Right cardiac atrium (tissue), 5 donors: ENCODE results near the gene NCKAP5. TPM values are rescaled to one million over a fixed set of nuclear protein-coding genes. Genes with fewer than 3 reads are reported as not detected.

Source experiments
- ATAC-seq, 2 donors: fragments of 200-7000 bp; cut with Tn5 transposase; one replicate each; pipeline versions ENCODE4 v1.8.0 to v1.9.1; 2020; ENCODE audit warnings: moderate library complexity in 2 of 2, mild to moderate bottlenecking in 1 of 2
- DNase-seq, 3 donors: peaks; one replicate each; pipeline ENCODE4 v3.0.0-alpha.2; 2020
- H3K27ac ChIP-seq: one replicate; pipeline ENCODE4 v1.5.1; 2013; ENCODE audit warnings: mild to moderate bottlenecking, low read length, control low read depth, moderate library complexity
- H3K27me3 ChIP-seq: one replicate; pipeline ENCODE4 v1.6.1; 2013; ENCODE audit not compliant: control insufficient read depth, insufficient read depth
- H3K4me1 ChIP-seq: one replicate; pipeline ENCODE4 v1.6.1; 2013; ENCODE audit warnings: low read length; ENCODE audit not compliant: control insufficient read depth, insufficient read depth
- H3K4me3 ChIP-seq: one replicate; pipeline ENCODE4 v1.5.1; 2013; ENCODE audit warnings: low read length, control low read depth
- H3K9me3 ChIP-seq: one replicate; pipeline ENCODE4 v1.6.1; 2013; ENCODE audit warnings: low read length; ENCODE audit not compliant: control insufficient read depth
- WGBS: extraction: QIAGEN DNeasy Blood & Tissue Kit; methylation state at CpG from one replicate; pipeline ENCODE4 v1.1.7; 2013; 5-methylcytosine and 5-hydroxymethylcytosine counted together
- intact Hi-C, 4 donors: fragments of 100-400 bp; cut with DNase I; formaldehyde crosslinking; loops; one replicate each; pipeline versions ENCODE4 v1.11.0 to v1.14.0; 2022 to 2023
- polyA plus RNA-seq: library from polyadenylated mRNA; stranded (reverse); fragments of 200-250 nt; gene quantifications from one replicate; pipeline ENCODE4 v1.2.3, GENCODE V29; 2013
- total RNA-seq, 4 donors: library from RNA; stranded (reverse); fragmentation: NEBNext Ultra II Directional; extraction: Animal tissue kit (Norgen Biotek cat#: 25700); gene quantifications; one replicate each; pipeline ENCODE4 v1.2.1, GENCODE V29; 2021
- donor health status: healthy with polysubstance abuse.
- donor health status: DM: no; HTN: yes; CAD: no.
- donor health status: DM: no; HTN: no; CAD: no.
- donor health status: DM: no; HTN: yes; CAD: no; lungs with severe emphysema.
- donor health status: DM: yes; HTN: yes; CAD: no.

Gene NCKAP5
- total and polyA plus RNA-seq, 5 donors: 3.8 to 11.1 (median 7.3) TPM

DNA sequence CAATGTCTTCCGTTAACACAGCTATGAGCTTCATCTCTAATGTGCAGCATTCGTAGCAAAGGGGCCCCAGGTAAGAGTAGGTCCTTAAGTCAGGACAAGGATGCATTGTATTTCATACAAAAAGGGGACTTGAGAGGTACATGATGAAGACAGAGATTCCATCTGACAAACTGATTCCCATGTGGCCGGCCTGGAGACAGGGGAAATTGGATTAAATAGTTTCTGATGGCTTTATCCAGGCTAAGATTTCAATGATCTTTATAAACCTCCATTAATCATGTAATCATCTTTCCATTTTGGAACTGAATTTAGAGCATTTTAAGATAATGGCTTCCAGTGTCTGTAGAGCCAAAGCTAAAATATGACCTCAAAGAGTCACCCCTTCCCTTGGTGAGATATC lies 111.3 kb downstream of the NCKAP5 start:
- DNase-seq: no peak
- intact Hi-C loops: no loop called here
- Histone ChIP-seq H3K4me1 (no peaks in the 10 kb centered on the region), H3K4me3 (no peak overlapping the region), H3K27ac (no peak overlapping the region), H3K27me3 (no peaks in the 10 kb centered on the region), H3K9me3 (no peaks in the 10 kb centered on the region)
- 72% methylated on average over 3 of the region's 3 CpGs for WGBS
- ATAC-seq: no peak

DNA sequence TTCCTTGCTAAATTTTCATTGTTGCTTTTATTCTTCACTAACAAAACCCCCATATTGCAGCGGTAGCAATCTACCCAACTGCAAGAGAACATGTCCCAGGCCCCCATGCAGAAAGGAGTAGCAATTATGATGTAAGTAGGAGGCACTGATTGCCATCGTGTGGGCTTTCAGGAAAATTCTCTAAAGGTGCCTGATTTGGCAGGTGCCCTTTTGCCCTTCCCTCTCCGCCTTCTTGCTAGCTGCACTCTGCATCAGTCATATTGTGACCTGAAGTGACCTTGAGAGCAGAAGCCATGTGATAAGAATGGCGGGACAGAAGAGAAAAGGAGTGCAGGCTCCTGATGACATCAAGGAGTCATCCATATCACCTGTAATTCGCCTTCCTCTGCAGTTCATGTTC lies 112.1 kb downstream of the NCKAP5 start:
- DNase-seq (no peak), ATAC-seq (no peak)
- WGBS: 66% methylated on average over 5 of the region's 5 CpGs
- H3K27ac ChIP-seq: no peak overlapping the region
- no peaks in the 10 kb centered on the region for H3K9me3 ChIP-seq
- no peaks in the 10 kb centered on the region for H3K27me3 ChIP-seq
- no peaks in the 10 kb centered on the region for H3K4me1 ChIP-seq
- intact Hi-C loops: no loop called here
- H3K4me3 ChIP-seq: no peak overlapping the region

DNA sequence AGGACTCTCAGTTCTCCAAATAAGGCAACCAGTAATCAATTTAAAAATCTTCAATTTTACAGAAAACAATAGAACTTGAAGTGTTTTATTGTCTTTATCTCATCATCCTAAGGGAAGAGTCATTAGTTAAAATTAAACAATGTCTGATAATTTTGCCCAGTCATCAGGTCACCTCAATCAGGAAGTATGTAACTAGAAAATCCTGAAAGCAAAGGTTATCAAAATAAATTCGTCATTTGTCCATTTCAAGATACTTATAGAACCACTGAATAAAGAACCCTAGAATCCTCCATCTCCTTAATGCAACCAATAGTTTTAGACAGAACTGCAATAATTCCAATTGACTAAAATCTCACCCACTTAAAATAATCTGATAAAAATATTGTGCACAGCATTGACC lies 115.2 kb downstream of the NCKAP5 start:
- Histone ChIP-seq H3K27ac (no peak overlapping the region), H3K9me3 (no peaks in the 10 kb centered on the region), H3K4me1 (no peaks in the 10 kb centered on the region), H3K27me3 (no peaks in the 10 kb centered on the region), H3K4me3 (no peak overlapping the region)
- whole genome bisulfite sequencing: 66% methylated on average over 1 of the region's 1 CpG
- ATAC-seq: no peak
- intact Hi-C loops: no loop called here
- DNase-seq: no peak

DNA sequence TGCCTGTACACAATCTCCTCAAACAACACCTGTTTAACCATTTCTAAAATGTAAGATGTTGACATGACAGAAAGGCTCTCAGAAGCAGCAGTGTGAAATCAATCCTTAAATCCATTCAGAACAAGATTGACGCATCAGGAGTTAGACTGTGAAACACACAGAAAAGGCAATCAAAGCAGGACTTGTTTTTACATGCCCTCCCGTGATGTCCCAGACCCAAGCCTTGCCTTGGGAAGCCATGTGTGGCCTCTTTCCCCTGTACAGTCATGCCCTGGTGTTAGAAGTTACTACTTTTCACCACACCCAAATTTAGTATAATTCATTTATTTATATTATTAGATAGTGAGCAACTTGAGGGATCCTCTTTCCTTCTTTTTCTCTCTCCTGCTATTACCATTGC lies 115.7 kb downstream of the NCKAP5 start:
- H3K4me3 ChIP-seq: no peak overlapping the region
- WGBS: 94% methylated on average over 2 of the region's 2 CpGs
- intact Hi-C loops: no loop called here
- no peak overlapping the region for H3K27ac ChIP-seq
- no peaks in the 10 kb centered on the region for H3K4me1 ChIP-seq
- no peaks in the 10 kb centered on the region for H3K27me3 ChIP-seq
- no peak for ATAC-seq
- no peak for DNase-seq
- H3K9me3 ChIP-seq: no peaks in the 10 kb centered on the region

DNA sequence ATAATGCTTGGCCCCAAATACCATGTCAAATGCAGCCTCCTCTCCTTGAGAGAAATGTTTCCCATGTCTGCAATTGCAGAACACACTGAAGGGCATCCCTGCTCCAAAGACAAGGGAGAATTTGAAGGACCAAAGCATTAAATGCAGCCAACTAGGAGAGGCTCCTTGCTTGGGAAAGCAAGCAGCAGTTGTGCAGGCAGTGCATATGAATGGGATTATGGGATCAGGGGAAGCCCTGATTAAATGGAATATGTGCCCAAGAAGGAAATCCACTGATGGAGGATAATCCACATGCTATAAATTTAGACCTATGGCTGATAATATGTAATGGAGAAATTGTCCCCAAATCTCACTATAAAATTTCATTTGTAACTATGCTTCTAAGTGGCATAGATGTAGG lies 116.1 kb downstream of the NCKAP5 start:
- no peak for DNase-seq
- Histone ChIP-seq H3K9me3 (no peaks in the 10 kb centered on the region), H3K4me1 (no peaks in the 10 kb centered on the region), H3K4me3 (no peak overlapping the region), H3K27me3 (no peaks in the 10 kb centered on the region), H3K27ac (no peak overlapping the region)
- ATAC-seq: no peak
- intact Hi-C loops: no loop called here

DNA sequence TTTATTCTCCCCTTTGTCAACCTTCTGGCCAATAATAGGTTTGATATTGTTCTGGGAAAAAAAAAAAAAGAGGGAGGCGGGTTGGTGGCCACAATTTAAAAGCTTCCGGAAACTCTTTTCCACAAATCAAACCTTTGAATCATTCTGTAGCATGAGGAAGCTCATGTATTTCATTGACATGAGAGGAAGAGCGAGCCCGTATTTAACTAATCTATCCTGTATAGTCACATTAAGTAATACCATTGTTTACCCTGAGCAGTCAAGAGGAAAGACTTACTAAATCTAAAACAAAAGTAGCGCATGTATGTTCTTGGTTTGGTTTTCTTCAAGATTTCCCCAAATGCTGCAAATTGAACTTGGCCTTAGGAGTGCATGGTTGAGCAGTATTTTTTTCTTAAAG lies 120.1 kb downstream of the NCKAP5 start:
- Histone ChIP-seq H3K4me1 (no peaks in the 10 kb centered on the region), H3K27me3 (no peaks in the 10 kb centered on the region), H3K9me3 (no peaks in the 10 kb centered on the region), H3K4me3 (no peak overlapping the region), H3K27ac (no peak overlapping the region)
- no peak for DNase-seq
- 92% methylated on average over 5 of the region's 5 CpGs for WGBS
- ATAC-seq: no peak
- intact Hi-C loops: no loop called here

DNA sequence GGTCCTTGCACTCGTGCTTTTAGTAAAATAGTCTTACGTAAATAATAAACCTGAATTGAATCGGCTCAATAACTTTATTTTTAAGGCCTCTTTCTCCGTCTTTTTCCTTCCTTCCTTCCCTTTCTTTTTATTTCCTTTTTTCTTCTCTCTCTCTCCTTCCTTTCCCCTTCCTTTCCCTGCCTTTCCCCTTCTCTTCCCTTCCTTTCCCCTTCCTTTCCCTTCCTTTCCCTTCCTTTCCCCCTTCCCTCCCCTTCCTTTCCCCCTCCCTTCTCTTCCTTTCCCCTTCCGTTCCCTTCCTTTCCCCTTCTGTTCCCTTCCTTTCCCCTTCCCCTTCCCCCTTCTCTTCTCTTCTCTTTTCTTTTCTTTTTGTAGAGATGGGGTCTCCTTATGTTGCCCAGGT lies 121.0 kb downstream of the NCKAP5 start:
- Histone ChIP-seq H3K9me3 (no peaks in the 10 kb centered on the region), H3K4me3 (no peak overlapping the region), H3K27me3 (no peaks in the 10 kb centered on the region), H3K4me1 (no peaks in the 10 kb centered on the region), H3K27ac (no peak overlapping the region)
- WGBS: 89% methylated on average over 5 of the region's 5 CpGs
- DNase-seq (no peak), ATAC-seq (no peak)
- intact Hi-C loops: no loop called here

DNA sequence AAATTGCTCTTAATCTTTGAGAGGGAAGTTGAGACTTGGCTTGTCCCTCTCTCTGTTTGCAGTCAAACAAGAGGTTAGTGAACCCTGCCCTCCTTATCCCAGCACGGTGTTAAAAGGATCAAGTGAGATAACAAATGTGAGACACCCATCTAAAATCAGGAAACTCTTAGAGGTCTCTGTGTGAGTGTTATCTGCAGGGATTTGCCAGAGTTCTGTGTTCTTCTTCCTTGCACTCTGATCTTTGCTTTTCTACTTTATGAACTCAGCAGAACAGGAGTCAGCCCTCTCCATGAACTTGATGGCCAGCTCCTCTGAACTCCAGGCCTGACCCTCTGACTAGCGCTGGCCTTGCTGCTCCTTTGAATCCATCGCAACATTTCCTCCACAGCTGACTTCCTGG lies 123.8 kb downstream of the NCKAP5 start:
- H3K27me3 ChIP-seq: no peaks in the 10 kb centered on the region
- 54% methylated on average over 3 of the region's 3 CpGs for WGBS
- H3K27ac ChIP-seq: no peak overlapping the region
- no peaks in the 10 kb centered on the region for H3K9me3 ChIP-seq
- intact Hi-C loops: no loop called here
- no peak overlapping the region for H3K4me3 ChIP-seq
- H3K4me1 ChIP-seq: no peaks in the 10 kb centered on the region
- DNase-seq (no peak), ATAC-seq (no peak)

DNA sequence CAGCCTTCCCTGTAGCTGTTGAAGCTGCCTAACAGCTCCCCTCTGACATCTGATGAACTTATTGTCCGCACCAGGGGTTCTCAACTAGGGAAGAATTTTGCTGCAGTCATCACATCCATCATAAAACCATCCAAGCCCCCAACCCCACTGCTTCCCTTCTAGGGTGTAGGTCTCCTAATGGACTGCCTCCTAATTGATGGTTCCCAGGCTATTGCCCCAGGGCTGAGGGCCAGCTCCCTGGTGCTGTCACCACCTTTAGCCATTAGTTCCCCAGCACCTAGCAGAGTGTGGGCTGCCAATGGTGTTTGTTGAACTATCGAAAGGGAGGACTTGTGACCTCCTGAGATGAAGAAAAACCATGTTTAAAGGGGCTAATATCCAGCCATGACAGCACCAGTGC lies 125.9 kb downstream of the NCKAP5 start:
- no peak overlapping the region for H3K27ac ChIP-seq
- H3K4me3 ChIP-seq: no peak overlapping the region
- no peak for DNase-seq
- H3K4me1 ChIP-seq: no peaks in the 10 kb centered on the region
- WGBS: 85% methylated on average over 2 of the region's 2 CpGs
- no peaks in the 10 kb centered on the region for H3K9me3 ChIP-seq
- no peak for ATAC-seq
- no peaks in the 10 kb centered on the region for H3K27me3 ChIP-seq
- intact Hi-C loops: no loop called here

DNA sequence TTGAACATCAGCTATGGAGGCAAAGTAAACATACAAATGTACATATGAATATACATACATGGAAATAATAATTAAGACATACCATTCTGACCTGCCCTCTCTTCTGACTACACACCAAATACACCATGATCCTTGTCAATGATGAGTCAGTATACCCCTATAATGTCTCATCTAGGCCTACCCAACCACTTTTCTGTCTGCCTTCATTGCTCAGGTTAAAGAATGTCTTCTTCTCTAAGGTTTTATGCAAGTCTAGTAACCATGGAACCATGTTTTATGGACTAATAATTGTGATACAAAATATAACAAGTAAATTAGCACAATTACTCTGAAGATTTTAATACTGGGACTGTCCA lies 128.7 kb downstream of the NCKAP5 start:
- Histone ChIP-seq H3K9me3 (no peaks in the 10 kb centered on the region), H3K27me3 (no peaks in the 10 kb centered on the region), H3K4me3 (no peak overlapping the region), H3K4me1 (no peaks in the 10 kb centered on the region), H3K27ac (no peak overlapping the region)
- ATAC-seq: no peak
- no peak for DNase-seq
- intact Hi-C loops: no loop called here

DNA sequence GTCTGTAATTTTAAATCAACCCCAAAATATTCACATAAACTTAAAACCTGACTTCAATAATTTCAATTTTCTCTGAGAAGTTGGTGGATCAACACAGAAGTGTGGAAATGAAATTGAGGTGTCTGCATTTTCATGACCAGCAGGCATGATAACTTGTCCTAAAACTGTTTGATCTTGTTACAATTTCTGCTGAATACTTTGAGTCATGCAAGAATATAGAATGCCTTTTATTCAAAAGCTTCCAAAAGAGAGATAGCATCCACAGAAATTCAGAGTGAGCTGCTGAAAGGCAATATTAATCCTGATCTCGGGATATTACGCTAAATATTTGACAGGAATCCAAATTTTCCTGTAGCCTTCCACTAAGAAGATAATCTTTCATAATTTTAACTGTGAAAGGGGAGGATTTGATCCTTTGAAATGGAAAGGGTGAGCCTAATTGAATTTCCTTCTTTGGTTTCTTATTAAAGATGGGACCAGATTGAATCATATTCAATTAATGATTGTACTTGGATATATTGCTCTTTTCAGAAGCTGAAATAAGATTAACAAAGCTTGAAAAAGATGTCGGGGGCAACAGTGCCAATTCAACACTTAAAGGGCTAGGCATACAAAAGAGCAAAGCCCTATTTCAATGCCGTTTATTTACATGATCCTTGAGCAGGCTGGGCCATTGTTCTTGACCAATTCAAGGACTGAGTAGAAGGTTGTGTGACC lies 129.3 kb downstream of the NCKAP5 start:
- 63% methylated on average over 4 of the region's 4 CpGs for WGBS
- Histone ChIP-seq H3K4me3 (no peak overlapping the region), H3K4me1 (no peaks in the 10 kb centered on the region), H3K9me3 (no peaks in the 10 kb centered on the region), H3K27me3 (no peaks in the 10 kb centered on the region), H3K27ac (no peak overlapping the region)
- DNase-seq (no peak), ATAC-seq (no peak)
- intact Hi-C loops: no loop called here

DNA sequence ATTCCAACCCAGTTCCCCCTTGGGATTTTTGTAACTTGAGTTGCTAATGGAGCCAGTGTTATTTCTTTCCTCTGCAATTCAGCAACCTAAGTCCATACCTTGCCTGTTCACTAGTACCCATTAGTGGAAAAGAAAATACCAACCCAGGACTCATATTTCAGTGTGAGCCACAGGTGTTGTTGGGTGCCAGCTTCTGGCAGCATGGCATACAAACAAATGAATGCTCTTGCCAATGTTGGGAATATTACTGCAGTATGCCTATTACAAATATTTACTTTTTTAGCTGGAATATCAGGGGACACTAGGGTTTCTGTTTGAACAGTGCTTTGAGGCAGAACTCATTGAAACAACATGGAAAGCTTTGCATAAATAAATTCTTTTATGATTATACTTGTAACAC lies 130.2 kb downstream of the NCKAP5 start:
- DNase-seq: no peak
- no peak for ATAC-seq
- Histone ChIP-seq H3K9me3 (no peaks in the 10 kb centered on the region), H3K4me3 (no peak overlapping the region), H3K27me3 (no peaks in the 10 kb centered on the region), H3K4me1 (no peaks in the 10 kb centered on the region), H3K27ac (no peak overlapping the region)
- intact Hi-C loops: no loop called here
